GM21717 (cell line): ENCODE measurements around the gene DPM2.
A peak's percentile ranks its signal among the peaks of the same experiment; 100 is the strongest.

Source experiments
- ATAC-seq: cut with Tn5 transposase; IDR thresholded peaks from one replicate; pipeline ENCODE4 v1.9.1; 2021; ENCODE audit warnings: mild to moderate bottlenecking, moderate library complexity; ENCODE audit not compliant: unreplicated experiment

DPM2 gene

DNA sequence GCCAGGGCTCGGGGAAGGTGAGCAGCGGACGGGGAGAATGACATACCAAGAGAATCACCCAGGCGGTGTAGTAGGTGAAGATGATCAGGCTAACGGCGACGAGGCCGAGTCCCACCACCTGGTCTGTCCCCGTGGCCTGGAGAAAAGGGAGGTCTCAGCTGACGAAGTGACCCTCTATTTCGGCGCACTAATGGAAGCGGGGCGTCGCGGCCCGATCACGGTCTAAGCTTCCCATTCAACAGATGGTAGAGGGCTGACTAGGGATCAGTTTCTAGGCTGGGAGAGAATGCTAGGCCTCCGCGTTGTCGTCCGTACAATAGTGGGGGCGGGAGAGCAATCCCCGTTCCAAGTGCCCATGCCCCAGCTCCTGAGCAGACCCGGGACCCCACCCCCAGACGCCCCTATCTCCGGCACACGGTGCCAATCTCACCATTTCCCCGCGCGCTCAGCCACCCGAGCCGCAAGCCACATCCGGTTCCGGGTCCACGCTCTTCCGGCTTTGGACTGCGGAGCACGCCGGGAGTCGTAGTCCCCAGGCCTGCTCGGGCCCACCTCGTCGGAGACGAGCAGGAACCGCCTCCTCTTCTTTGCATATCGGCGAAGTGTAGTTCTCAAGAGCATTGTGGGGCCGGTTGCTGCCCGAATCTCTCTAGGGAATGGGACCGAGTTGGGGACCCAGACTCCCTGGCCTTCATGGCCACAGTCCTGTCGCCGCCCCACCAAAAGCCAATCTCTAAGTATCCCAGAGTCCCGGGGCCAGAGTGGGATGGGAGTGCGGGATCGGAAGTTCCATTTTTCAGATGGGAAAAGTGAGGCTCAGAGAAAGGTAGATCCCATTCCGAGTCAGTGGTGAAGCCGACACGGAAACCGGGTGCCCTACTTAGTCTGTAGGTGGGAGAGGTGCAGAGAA is at the start of gene DPM2:
Gene DPM2, minus strand, starts transcription at position 467 of the 910 bp plus-strand sequence. Its CDS starts 34 bp downstream, at position 433.
- peak; percentile 79 for ATAC-seq

DNA sequence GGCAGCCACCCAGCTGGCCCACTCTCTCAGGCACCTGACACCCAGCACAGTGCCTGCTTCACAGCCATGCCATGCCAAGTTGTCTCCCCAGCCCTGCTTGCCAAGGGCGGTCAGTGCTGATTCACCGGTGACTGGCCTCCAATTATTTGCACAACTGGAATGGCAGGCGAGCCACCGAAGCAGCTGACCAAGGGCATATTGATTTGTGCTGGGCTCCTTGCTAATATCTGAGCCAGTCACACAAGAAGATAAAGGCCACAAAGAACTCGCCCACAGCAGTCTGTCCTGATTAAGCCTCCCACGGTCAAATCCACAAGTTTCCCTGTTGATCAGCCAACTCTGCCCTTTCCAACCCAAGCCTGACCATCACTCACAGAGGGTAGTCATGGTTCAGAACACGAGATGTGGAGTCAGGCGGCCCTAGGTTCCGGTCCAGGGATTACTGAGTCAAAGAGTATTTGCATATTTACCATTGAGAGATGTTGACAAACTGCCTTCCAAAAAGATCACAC is 49.5 kb upstream of the DPM2 start:
- no peak for ATAC-seq

GRCh38 chr9:127985011-127985410 is 47.4 kb upstream of the DPM2 start:
- no peak for ATAC-seq

DNA sequence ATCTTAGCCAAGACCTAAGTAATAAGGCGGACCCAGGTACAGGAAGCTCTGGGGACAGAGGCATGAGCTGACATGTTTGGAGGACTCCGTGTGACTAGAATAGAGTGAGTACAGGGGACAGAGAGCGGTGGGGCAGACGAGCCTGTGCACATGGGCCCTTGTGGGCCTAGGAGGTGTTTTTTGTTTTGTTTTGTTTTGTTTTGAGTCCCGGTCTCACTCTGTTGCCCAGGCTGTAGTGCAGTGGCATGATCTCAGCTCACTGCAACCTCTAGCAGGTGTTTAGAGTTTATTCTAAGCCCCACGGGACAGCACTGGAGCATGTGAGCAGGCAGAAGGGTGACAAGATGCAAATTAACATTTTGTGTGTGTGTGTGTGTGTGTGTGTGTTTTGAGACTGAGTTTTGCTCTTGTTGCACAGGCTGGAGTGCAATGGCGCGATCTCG is 46.2 kb upstream of the DPM2 start:
- no peak for ATAC-seq

DNA sequence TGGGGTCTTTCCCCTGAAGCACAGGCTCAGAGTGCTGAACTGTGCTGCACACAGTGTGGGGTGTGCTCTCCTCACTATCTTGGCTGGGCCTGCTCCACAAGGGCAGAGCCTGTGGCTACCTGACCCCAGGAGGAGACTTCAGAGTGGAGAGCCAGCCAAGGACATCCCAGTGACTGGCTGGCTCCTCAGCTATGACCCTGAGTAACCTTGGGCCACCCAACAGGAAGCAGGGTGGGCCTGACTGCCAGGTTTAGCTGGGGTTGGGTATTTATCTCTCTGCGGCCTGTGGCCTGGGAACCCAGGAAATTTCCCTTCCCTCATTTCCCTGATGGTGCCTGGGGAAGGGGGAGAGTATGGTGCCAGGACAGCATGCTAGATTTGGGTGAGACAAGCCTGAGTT is 45.3 kb upstream of the DPM2 start:
- ATAC-seq = no peak

GRCh38 chr9:127981559-127982121 is 44.0 kb upstream of the DPM2 start:
- ATAC-seq = no peak

- ATAC-seq = peak; percentile 71
Observed at GRCh38 chr9:127980706-127981558, 43.3 kb upstream of the DPM2 start, which contains the start of gene EEIG1. Gene EEIG1 (minus strand): TSS chr9:127980989. CDS start chr9:127980137, 852 bp downstream.

DNA sequence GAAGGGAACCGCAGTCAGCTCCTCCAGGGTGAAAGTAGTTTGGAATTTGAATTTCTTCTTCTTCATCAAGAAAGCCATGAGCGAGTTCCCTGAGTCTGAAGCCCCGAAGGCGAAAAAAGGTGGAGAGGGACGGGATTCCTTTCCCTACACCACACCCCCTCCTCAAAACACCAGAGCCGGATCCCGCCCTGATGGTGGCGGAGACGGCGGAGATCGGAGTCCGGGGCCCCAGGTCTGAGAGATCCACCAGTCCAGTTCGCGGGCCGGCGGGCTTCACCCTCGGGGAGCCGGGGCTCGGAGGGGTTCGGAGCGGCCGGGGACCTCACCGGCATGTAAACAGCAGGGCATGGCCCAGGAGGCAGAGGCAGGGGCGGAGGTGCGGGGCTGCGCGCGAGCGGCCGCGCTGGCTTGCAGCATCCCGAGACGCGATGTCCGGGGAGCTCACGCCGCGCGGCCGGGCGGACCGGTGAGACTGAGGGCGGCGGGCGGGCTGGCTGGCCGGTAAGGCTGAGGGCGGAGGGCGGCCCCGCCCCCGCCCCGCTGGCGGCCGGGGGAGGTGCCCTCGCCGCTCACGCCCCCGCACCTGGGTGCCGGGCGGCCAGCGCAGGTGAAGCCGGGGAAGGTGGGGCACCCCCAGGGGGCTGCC is 42.5 kb upstream of the DPM2 start:
- peak; percentile 26 for ATAC-seq

GRCh38 chr9:127979333-127980059 is 41.8 kb upstream of the DPM2 start:
- ATAC-seq = peak; percentile 23

DNA sequence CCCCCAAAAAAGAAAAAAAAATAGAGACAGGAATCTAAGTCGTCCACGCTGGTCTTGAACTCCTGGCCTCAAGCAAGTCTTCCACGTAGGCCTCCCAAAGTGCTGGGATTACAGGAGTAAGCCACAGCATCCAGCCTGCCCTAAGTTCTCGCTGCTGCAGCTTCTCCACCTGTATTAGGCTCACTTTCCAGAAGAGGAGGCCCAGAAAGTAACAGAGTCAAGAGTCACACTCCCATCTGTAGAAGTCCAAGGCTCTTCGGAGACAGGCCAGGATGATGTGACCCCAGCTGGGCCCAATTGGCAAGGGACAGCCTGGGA is 41.3 kb upstream of the DPM2 start:
- ATAC-seq = no peak

DNA sequence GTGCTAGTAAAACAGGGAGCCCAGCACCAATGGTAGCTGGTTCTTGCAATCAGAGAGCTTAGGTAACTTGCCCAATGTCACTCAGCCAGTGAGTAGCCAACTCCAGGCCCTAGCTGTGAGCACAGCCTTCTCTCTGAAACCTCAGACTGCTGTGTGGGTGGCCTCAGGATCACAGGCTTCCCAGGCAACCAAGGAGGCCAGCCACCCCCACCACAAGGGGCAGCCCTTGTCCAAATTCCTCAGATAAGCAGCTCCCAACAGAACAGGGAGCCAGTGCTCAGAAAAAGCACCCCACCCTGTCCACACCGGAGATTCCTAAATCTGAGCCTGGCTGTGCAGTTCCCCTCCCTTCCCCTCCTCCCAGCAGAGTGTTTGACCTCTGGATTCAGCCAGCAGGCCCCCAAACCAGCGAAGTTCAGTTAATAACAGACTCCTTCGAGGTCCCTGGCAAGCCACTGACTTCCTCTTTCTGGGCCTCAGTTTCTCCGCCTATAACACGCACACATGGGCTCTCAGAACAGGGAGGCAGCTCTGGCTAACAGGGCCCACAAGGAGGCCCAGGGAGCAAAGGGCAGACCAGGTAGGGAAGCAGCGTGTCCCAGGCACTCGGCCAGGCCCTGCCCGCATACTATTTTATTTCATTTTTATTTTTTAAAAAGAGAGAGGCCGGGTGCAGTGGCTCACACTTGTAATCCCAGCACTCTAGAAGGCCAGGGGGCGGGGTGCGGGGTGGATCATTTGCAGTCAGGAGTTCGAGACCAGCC is 40.4 kb upstream of the DPM2 start:
- no peak for ATAC-seq

- ATAC-seq = no peak
Observed at GRCh38 chr9:127977009-127977883, 39.6 kb upstream of the DPM2 start.

DNA sequence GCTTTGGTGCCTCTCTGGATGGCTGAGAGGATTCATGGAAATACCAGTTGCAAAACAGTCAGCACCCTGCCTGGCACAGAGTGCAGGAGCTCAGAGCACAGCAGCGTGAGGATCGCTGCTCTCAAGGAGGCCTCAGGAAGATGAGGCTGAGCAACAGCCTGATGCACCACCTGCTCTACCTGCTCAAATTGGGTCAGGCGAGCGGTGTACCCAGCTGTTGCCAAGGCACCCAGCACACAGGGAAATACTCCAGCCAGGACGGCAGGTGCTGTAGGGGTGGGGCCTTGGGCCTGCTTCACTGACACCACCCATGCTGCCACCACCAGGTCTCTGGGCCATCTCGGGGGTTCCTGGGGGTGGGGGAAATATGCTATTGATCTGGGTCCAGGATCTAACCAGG is 38.8 kb upstream of the DPM2 start:
- no peak for ATAC-seq

- no peak for ATAC-seq
Observed at GRCh38 chr9:127975376-127976315, 38.0 kb upstream of the DPM2 start.

GRCh38 chr9:127974769-127975261 is 37.2 kb upstream of the DPM2 start:
- no peak for ATAC-seq

- ATAC-seq = no peak
Observed at GRCh38 chr9:127974001-127974768, 36.5 kb upstream of the DPM2 start.
